ENCODE data around the gene FBLN1.
"Not testable (repeated sequence)": the region's sequence is repeated elsewhere in the genome, so short reads cannot be mapped to it uniquely, and the experiment has no call there.

FBLN1 gene

GRCh38 chr22:45587638-45588505, 85.2 kb downstream of the FBLN1 start:
- no peak for DNase-seq

- no peak for DNase-seq
Measured at GRCh38 chr22:45589556-45589955, 86.9 kb downstream of the FBLN1 start.

- no peak for DNase-seq
Measured at GRCh38 chr22:45590262-45590661, 87.6 kb downstream of the FBLN1 start.

- not testable (repeated sequence) for DNase-seq
Measured at GRCh38 chr22:45591633-45592213, 89.0 kb downstream of the FBLN1 start.

GRCh38 chr22:45594123-45594941, 91.6 kb downstream of the FBLN1 start:
- DNase-seq, result no peak

GRCh38 chr22:45597460-45598192, 94.9 kb downstream of the FBLN1 start:
- DNase-seq, result no peak

GRCh38 chr22:45598596-45599217, 96.0 kb downstream of the FBLN1 start:
- no peak for DNase-seq

- no peak for DNase-seq
Measured at GRCh38 chr22:45599836-45600577, 97.3 kb downstream of the FBLN1 start.

- no peak for DNase-seq
Measured at GRCh38 chr22:45600790-45601730, 98.4 kb downstream of the FBLN1 start.

- no peak for DNase-seq
Measured at GRCh38 chr22:45602004-45602733, 99.5 kb downstream of the FBLN1 start.

GRCh38 chr22:45602824-45603595, 100.3 kb downstream of the FBLN1 start:
- DNase-seq, result peak; percentile 84

- peak; percentile 17 for DNase-seq
Measured at GRCh38 chr22:45603619-45604018, 100.9 kb downstream of the FBLN1 start.

- not testable (repeated sequence) for DNase-seq
Measured at GRCh38 chr22:45608045-45608444, 105.4 kb downstream of the FBLN1 start.

- DNase-seq, result no peak
Measured at GRCh38 chr22:45608763-45609180, 106.1 kb downstream of the FBLN1 start.

- DNase-seq, result peak; percentile 31
Measured at GRCh38 chr22:45612451-45612901, 109.8 kb downstream of the FBLN1 start.

GRCh38 chr22:45612940-45613339, 110.3 kb downstream of the FBLN1 start:
- no peak for DNase-seq

- no peak for DNase-seq
Measured at GRCh38 chr22:45615364-45615763, 112.7 kb downstream of the FBLN1 start.

- no peak for DNase-seq
Measured at GRCh38 chr22:45616432-45616831, 113.7 kb downstream of the FBLN1 start.

- DNase-seq, result no peak
Measured at GRCh38 chr22:45617948-45618347, 115.3 kb downstream of the FBLN1 start.
